Activated CD8-positive, alpha-beta memory T cell treated with anti-CD3 and anti-CD28 coated beads for 36 hours (primary cell): ENCODE measurements around the gene HPGD. TPM values are rescaled to one million over a fixed set of nuclear protein-coding genes. Genes with fewer than 3 reads are reported as not detected.

Experiments
- total RNA-seq, 2 experiments: library from RNA; stranded (reverse); gene quantifications; one replicate each; pipeline ENCODE4 v1.2.3, GENCODE V29; 2021

The HPGD gene
- total RNA-seq, 2 experiments from 2014 or later, result 1.7 to 2.0 TPM

Other genes with a start within 250 kb of the HPGD start
- gene FBXO8, start 238.8 kb downstream of the HPGD start, total RNA-seq, result 10 to 100 TPM; 17.8 to 18.3 TPM
- gene CEP44, start 238.6 kb downstream of the HPGD start, total RNA-seq, result 10 to 100 TPM; 18.6 to 20.2 TPM